Neural progenitor cell (in vitro differentiated cells): Measurements from ENCODE around the gene TSPAN15. TPM values are rescaled to one million over a fixed set of nuclear protein-coding genes. Genes with fewer than 3 reads are reported as not detected.
"Not testable (repeated sequence)": the region's sequence is repeated elsewhere in the genome, so short reads cannot be mapped to it uniquely, and the experiment has no call there.

Experiments
- DNase-seq: peaks from one replicate; pipeline ENCODE4 v3.0.0-alpha.2; 2016; ENCODE audit warnings: low spot score
- H2AFZ ChIP-seq: fragments of 200-600 bp; sonication (generic); replicated peaks from 2 replicates; pipeline ENCODE4 v1.6.1; 2016; ENCODE audit warnings: antibody characterized with exemption
- H3F3A ChIP-seq: fragments of 200-600 bp; sonication (generic); 2 replicates; pipeline ENCODE4 v1.6.1; 2016; ENCODE audit warnings: antibody characterized with exemption, low read depth
- H3K27ac ChIP-seq: fragments of 200-600 bp; sonication (generic); 2 replicates; pipeline ENCODE4 v1.5.1; 2016; ENCODE audit warnings: mild to moderate bottlenecking
- H3K27me3 ChIP-seq: fragments of 200-600 bp; sonication (generic); 2 replicates; pipeline ENCODE4 v1.6.1; 2016; ENCODE audit warnings: mild to moderate bottlenecking, moderate library complexity
- H3K36me3 ChIP-seq: fragments of 200-600 bp; sonication (generic); 2 replicates; pipeline ENCODE4 v1.5.1; 2016
- H3K4me1 ChIP-seq: fragments of 200-600 bp; sonication (generic); 2 replicates; pipeline ENCODE4 v1.6.1; 2016; ENCODE audit warnings: mixed run types
- H3K4me2 ChIP-seq: fragments of 200-600 bp; sonication (generic); 2 replicates; pipeline ENCODE4 v1.6.1; 2016
- H3K4me3 ChIP-seq: fragments of 200-600 bp; sonication (generic); 2 replicates; pipeline ENCODE4 v1.5.1; 2016
- H3K79me2 ChIP-seq: fragments of 200-600 bp; sonication (generic); 2 replicates; pipeline ENCODE4 v1.6.1; 2016; ENCODE audit warnings: low read depth
- H3K9ac ChIP-seq: fragments of 200-600 bp; sonication (generic); 2 replicates; pipeline ENCODE4 v1.6.1; 2016
- H3K9me3 ChIP-seq: fragments of 200-600 bp; sonication (generic); 2 replicates; pipeline ENCODE4 v1.5.1; 2016; ENCODE audit warnings: low read depth
- H4K20me1 ChIP-seq: fragments of 200-600 bp; sonication (generic); 2 replicates; pipeline ENCODE4 v1.6.1; 2016; ENCODE audit warnings: low read depth
- H3K27ac Mint-ChIP-seq: 3 replicates; pipeline ENCODE4 v1.8.0; 2021; ENCODE audit warnings: mixed read lengths
- H3K27me3 Mint-ChIP-seq: 2 replicates; pipeline ENCODE4 v1.8.0; 2022; ENCODE audit warnings: low read depth, mild to moderate bottlenecking, inconsistent platforms, moderate library complexity, mixed read lengths; ENCODE audit not compliant: insufficient read depth
- H3K36me3 Mint-ChIP-seq: 3 replicates; pipeline ENCODE4 v1.8.0; 2021; ENCODE audit warnings: mixed read lengths
- H3K4me1 Mint-ChIP-seq: 3 replicates; pipeline ENCODE4 v1.8.0; 2021; ENCODE audit warnings: mixed read lengths
- H3K4me3 Mint-ChIP-seq: 3 replicates; pipeline ENCODE4 v1.8.0; 2021; ENCODE audit warnings: mild to moderate bottlenecking, moderate library complexity, mixed read lengths
- H3K9me3 Mint-ChIP-seq: 3 replicates; pipeline ENCODE4 v1.8.0; 2020; ENCODE audit warnings: mixed read lengths
- CTCF ChIP-seq: fragments of 200-600 bp; sonication (generic); IDR thresholded peaks from 2 replicates; pipeline ENCODE4 v1.5.1; 2017; ENCODE audit warnings: antibody characterized with exemption, mild to moderate bottlenecking
- EZH2 ChIP-seq: fragments of 200-600 bp; sonication (generic); IDR thresholded peaks from 2 replicates; pipeline ENCODE4 v1.6.1; 2017; ENCODE audit warnings: antibody characterized with exemption, mild to moderate bottlenecking, moderate library complexity
- EZH2phosphoT487 ChIP-seq: fragments of 200-600 bp; sonication (generic); IDR thresholded peaks from 2 replicates; pipeline ENCODE4 v1.6.1; 2017; ENCODE audit warnings: antibody characterized with exemption
- total RNA-seq: library from RNA; depleted of rRNA; stranded (reverse); fragments of >200 nt; gene quantifications from 2 replicates; pipeline ENCODE4 v1.2.3, GENCODE V29; 2015; ENCODE audit warnings: low replicate concordance

The TSPAN15 gene
- total RNA-seq, 1 donor from 2014 or later, result 6.8 TPM

- H3K4me2 ChIP-seq, result no peak overlapping the region
- no peak overlapping the region for H3K27ac Mint-ChIP-seq
- H3K4me3 Mint-ChIP-seq, result no peak overlapping the region
- H3K4me3 ChIP-seq, result no peak overlapping the region
- TF ChIP-seq EZH2 (no peak), EZH2phosphoT487 (no peak), CTCF (no peak)
- H3K4me1 Mint-ChIP-seq, result peaks cover 14% of the 10 kb centered on the region
- no peaks in the 10 kb centered on the region for H4K20me1 ChIP-seq
- H3K27me3 Mint-ChIP-seq, result peaks cover 2% of the 10 kb centered on the region
- H3K9me3 Mint-ChIP-seq, result no peaks in the 10 kb centered on the region
- H3K36me3 Mint-ChIP-seq, result no peaks in the 10 kb centered on the region
- H3F3A ChIP-seq, result no peaks in the 10 kb centered on the region
- no peak overlapping the region for H3K9ac ChIP-seq
- H3K79me2 ChIP-seq, result no peaks in the 10 kb centered on the region
- H3K4me1 ChIP-seq, result no peaks in the 10 kb centered on the region
- H3K36me3 ChIP-seq, result no peaks in the 10 kb centered on the region
- H2AFZ ChIP-seq, result no peak overlapping the region
- DNase-seq, result no peak
- no peaks in the 10 kb centered on the region for H3K27me3 ChIP-seq
- H3K27ac ChIP-seq, result no peak overlapping the region
- no peaks in the 10 kb centered on the region for H3K9me3 ChIP-seq
Measured at GRCh38 chr10:69446229-69446628, 5.0 kb upstream of the TSPAN15 start.

DNA sequence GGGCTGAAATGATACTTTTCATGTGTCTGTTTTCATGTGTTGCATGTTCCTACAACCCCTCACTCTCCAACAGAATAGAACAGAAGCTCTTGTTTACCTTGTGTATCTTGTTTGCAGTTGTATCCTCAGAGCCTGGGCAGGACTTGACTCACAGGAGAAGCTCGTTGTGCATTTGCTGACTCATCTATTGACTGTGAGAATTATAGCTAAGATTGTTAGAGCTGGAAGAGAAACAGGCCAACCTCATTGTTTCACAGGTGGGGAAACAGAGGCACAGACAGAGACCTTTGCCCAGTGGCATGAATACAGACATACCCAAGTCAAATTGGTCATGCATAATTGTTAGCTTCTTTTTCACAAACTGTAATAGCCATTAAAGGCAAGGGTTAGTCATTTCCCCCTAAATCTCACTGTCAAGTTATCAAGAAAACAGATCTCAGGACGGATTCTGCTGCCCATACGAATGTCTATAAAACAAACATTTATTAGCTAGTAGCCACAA lies 4.6 kb upstream of the TSPAN15 start:
- Histone ChIP-seq H3K4me1 (no peaks in the 10 kb centered on the region), H3K27ac (no peak overlapping the region), H3K4me3 (no peak overlapping the region), H3K9me3 (no peaks in the 10 kb centered on the region), H2AFZ (no peak overlapping the region), H3K79me2 (no peaks in the 10 kb centered on the region), H3K36me3 (no peaks in the 10 kb centered on the region), H3K4me2 (no peak overlapping the region), H3K9ac (no peak overlapping the region), H3K27me3 (peaks cover 4% of the 10 kb centered on the region), H4K20me1 (no peaks in the 10 kb centered on the region), H3F3A (no peaks in the 10 kb centered on the region)
- Mint-ChIP-seq H3K36me3 (no peaks in the 10 kb centered on the region), H3K9me3 (no peaks in the 10 kb centered on the region), H3K27me3 (peaks cover 2% of the 10 kb centered on the region), H3K4me1 (peaks cover 14% of the 10 kb centered on the region), H3K4me3 (no peak overlapping the region), H3K27ac (no peak overlapping the region)
- TF ChIP-seq EZH2phosphoT487 (no peak), CTCF (no peak), EZH2 (no peak)
- DNase-seq, result no peak

DNA sequence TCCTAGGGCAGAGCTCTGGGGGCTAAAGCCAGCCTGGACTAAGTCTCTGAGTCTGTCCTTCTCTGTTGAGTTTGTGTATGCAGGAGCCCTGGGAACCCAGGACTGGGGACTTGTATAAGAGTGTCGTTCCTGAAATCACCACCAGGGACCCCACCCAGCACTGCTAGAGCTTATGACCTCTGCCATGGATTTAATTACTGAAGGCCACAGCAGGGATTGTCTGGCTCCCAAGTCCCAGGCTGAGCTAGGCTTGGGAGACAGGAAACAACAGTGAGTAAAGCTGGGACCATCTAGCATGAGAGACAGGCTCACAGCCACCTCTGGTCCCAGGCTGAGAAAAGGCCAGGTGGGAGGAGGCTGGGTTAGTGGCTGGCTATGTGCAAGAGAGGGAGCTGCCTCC lies 1.4 kb upstream of the TSPAN15 start:
- H3K9me3 Mint-ChIP-seq, result no peaks in the 10 kb centered on the region
- peak overlapping the region; percentile 78 for H3K27ac Mint-ChIP-seq
- Histone ChIP-seq H3K4me3 (no peak overlapping the region), H3K27me3 (peaks cover 24% of the 10 kb centered on the region), H3K9me3 (no peaks in the 10 kb centered on the region), H4K20me1 (no peaks in the 10 kb centered on the region), H3K79me2 (no peaks in the 10 kb centered on the region), H3K4me1 (no peaks in the 10 kb centered on the region), H3K4me2 (no peak overlapping the region), H3K9ac (no peak overlapping the region), H3K27ac (no peak overlapping the region), H3F3A (no peaks in the 10 kb centered on the region), H3K36me3 (no peaks in the 10 kb centered on the region), H2AFZ (peak overlapping the region; percentile 72)
- no peak for TF ChIP-seq EZH2
- TF ChIP-seq CTCF, result peak; percentile 69
- DNase-seq, result peak; percentile 85
- H3K36me3 Mint-ChIP-seq, result no peaks in the 10 kb centered on the region
- H3K4me3 Mint-ChIP-seq, result peak overlapping the region; percentile 67
- H3K4me1 Mint-ChIP-seq, result peaks cover 16% of the 10 kb centered on the region
- peaks cover 8% of the 10 kb centered on the region for H3K27me3 Mint-ChIP-seq

- H3K36me3 Mint-ChIP-seq, H3K27ac Mint-ChIP-seq, H2AFZ ChIP-seq, H3K79me2 ChIP-seq, H3K9ac ChIP-seq, H3K27ac ChIP-seq, H3K27me3 Mint-ChIP-seq, H3K9me3 Mint-ChIP-seq, H3F3A ChIP-seq, H3K9me3 ChIP-seq, H3K36me3 ChIP-seq, H3K4me1 ChIP-seq, H4K20me1 ChIP-seq, DNase-seq: not testable (repeated sequence)
- H3K4me3 Mint-ChIP-seq, result peak overlapping the region; percentile 87
- Histone ChIP-seq H3K27me3 (peaks cover 24% of the 10 kb centered on the region), H3K4me2 (peak overlapping the region; percentile 91), H3K4me3 (peak overlapping the region; percentile 79)
- H3K4me1 Mint-ChIP-seq, result peaks cover 16% of the 10 kb centered on the region
Measured at GRCh38 chr10:69450395-69450794, 870 bp upstream of the TSPAN15 start.
